Liver (tissue), 9 donors: Measurements from ENCODE around the gene NAP1L1. TPM values are rescaled to one million over a fixed set of nuclear protein-coding genes. Genes with fewer than 3 reads are reported as not detected.

Experiments used
- DNase-seq: peaks from one replicate; pipeline ENCODE4 v3.0.0-alpha.2; 2017; ENCODE audit warnings: low spot score
- H3K27ac ChIP-seq, 2 donors: one replicate each; pipeline ENCODE4 v1.7.0; 2013; ENCODE audit warnings: inconsistent platforms in 2 of 2, low read length in 2 of 2, control low read depth in 1 of 2, low read depth in 1 of 2, mild to moderate bottlenecking in 1 of 2
- H3K27me3 ChIP-seq, 4 donors: one replicate each; pipeline versions ENCODE4 v1.6.1 to v1.7.0; 2013; ENCODE audit warnings: low read length in 3 of 4, inconsistent platforms in 1 of 4, mild to moderate bottlenecking in 1 of 4, moderate library complexity in 1 of 4; ENCODE audit not compliant: control insufficient read depth in 4 of 4, insufficient read depth in 4 of 4
- H3K36me3 ChIP-seq, 4 donors: one replicate each; pipeline versions ENCODE4 v1.6.1 to v1.7.0; 2013; ENCODE audit warnings: low read length in 3 of 4, mild to moderate bottlenecking in 3 of 4, low read depth in 1 of 4, moderate library complexity in 1 of 4; ENCODE audit not compliant: control insufficient read depth in 4 of 4, insufficient read depth in 3 of 4
- H3K4me1 ChIP-seq, 4 donors: one replicate each; pipeline versions ENCODE4 v1.6.1 to v1.7.0; 2013; ENCODE audit warnings: low read length in 3 of 4, mild to moderate bottlenecking in 3 of 4, moderate library complexity in 1 of 4; ENCODE audit not compliant: control insufficient read depth in 4 of 4, insufficient read depth in 4 of 4
- H3K4me3 ChIP-seq, 3 donors: one replicate each; pipeline versions ENCODE4 v1.6.1 to v1.7.0; 2013; ENCODE audit warnings: low read length in 3 of 3, control low read depth in 1 of 3, low read depth in 1 of 3, mild to moderate bottlenecking in 1 of 3
- H3K9ac ChIP-seq, 2 donors: one replicate each; pipeline ENCODE4 v1.7.0; 2013; ENCODE audit warnings: low read length in 2 of 2, mild to moderate bottlenecking in 2 of 2, moderate library complexity in 2 of 2, control low read depth in 1 of 2, low read depth in 1 of 2
- H3K9me3 ChIP-seq, 4 donors: one replicate each; pipeline versions ENCODE4 v1.6.1 to v1.7.0; 2013; ENCODE audit warnings: low read length in 3 of 4; ENCODE audit not compliant: control insufficient read depth in 4 of 4
- EGR1 ChIP-seq, 2 donors: IDR thresholded peaks; 2 replicates each; pipeline ENCODE4 v1.6.1; 2016 to 2018; ENCODE audit warnings: antibody characterized with exemption in 2 of 2, low read depth in 2 of 2
- FOXA1 ChIP-seq: IDR thresholded peaks from 2 replicates; pipeline ENCODE4 v1.6.1; 2016; ENCODE audit warnings: antibody characterized with exemption
- FOXA2 ChIP-seq: IDR thresholded peaks from 2 replicates; pipeline ENCODE4 v1.6.1; 2016; ENCODE audit warnings: antibody characterized with exemption
- GABPA ChIP-seq, 2 donors: IDR thresholded peaks in 1 of 2; conservative IDR thresholded peaks in 1 of 2; 2 replicates each; pipeline ENCODE4 v1.6.1; 2016; ENCODE audit warnings: antibody characterized with exemption in 2 of 2, mild to moderate bottlenecking in 1 of 2, moderate library complexity in 1 of 2
- HNF4A ChIP-seq, 2 donors: conservative IDR thresholded peaks; 2 replicates each; pipeline ENCODE4 v1.6.1; 2016; ENCODE audit warnings: antibody characterized with exemption in 2 of 2, mild to moderate bottlenecking in 2 of 2
- HNF4G ChIP-seq: IDR thresholded peaks from 2 replicates; pipeline ENCODE4 v1.6.1; 2016; ENCODE audit warnings: antibody characterized with exemption
- JUND ChIP-seq, 2 donors: IDR thresholded peaks; 2 replicates each; pipeline ENCODE4 v1.6.1; 2016; ENCODE audit warnings: antibody characterized with exemption in 2 of 2
- NR2F2 ChIP-seq: IDR thresholded peaks from 2 replicates; pipeline ENCODE4 v1.6.1; 2016; ENCODE audit warnings: antibody characterized with exemption
- RAD21 ChIP-seq, 2 donors: IDR thresholded peaks; 2 replicates each; pipeline ENCODE4 v1.6.1; 2016; ENCODE audit warnings: antibody characterized with exemption in 2 of 2, mild to moderate bottlenecking in 2 of 2
- RXRA ChIP-seq, 2 donors: IDR thresholded peaks; 2 replicates each; pipeline ENCODE4 v1.6.1; 2017 to 2018; ENCODE audit warnings: antibody characterized with exemption in 2 of 2, mild to moderate bottlenecking in 1 of 2
- SP1 ChIP-seq: IDR thresholded peaks from 2 replicates; pipeline ENCODE4 v1.6.1; 2018; ENCODE audit warnings: antibody characterized with exemption, mild to moderate bottlenecking
- TAF1 ChIP-seq: conservative IDR thresholded peaks from 2 replicates; pipeline ENCODE4 v1.6.1; 2016; ENCODE audit warnings: antibody characterized with exemption, mild to moderate bottlenecking
- YY1 ChIP-seq: IDR thresholded peaks from 2 replicates; pipeline ENCODE4 v1.6.1; 2016; ENCODE audit warnings: antibody characterized with exemption, mild to moderate bottlenecking
- WGBS: extraction: QIAGEN DNeasy Blood & Tissue Kit; methylation state at CpG from one replicate; pipeline ENCODE4 v1.1.7; 2013; 5-methylcytosine and 5-hydroxymethylcytosine counted together
- polyA plus RNA-seq, 2 donors: library from polyadenylated mRNA; stranded (reverse) in 1 of 2; unstranded in 1 of 2; fragments of 200-250 nt in 1 of 2; fragments of >200 nt in 1 of 2; fragmentation: Nextera tagmentation in 1 of 2; extraction: Ambion mirVana in 1 of 2; gene quantifications; one replicate each; pipeline versions ENCODE4 v1.2.1 to v1.2.3, GENCODE V29; 2013 to 2015
- total RNA-seq, 2 donors: library from RNA; depleted of rRNA; stranded (reverse); fragments of >200 nt; gene quantifications; one replicate each; pipeline ENCODE4 v1.2.3, GENCODE V29; 2014
- TF ChIP-seq, protein P1 (sequence below): IDR thresholded peaks from 2 replicates; pipeline ENCODE4 v1.6.1; 2016; ENCODE audit warnings: antibody characterized with exemption, mild to moderate bottlenecking
- TF ChIP-seq, protein P2 (sequence below): IDR thresholded peaks from 2 replicates; pipeline ENCODE4 v1.6.1; 2016; ENCODE audit warnings: antibody characterized with exemption
- TF ChIP-seq, protein P3 (sequence below): fragments of 150-350 bp; IDR thresholded peaks from 2 replicates; pipeline ENCODE4 v1.5.1; 2017; ENCODE audit warnings: improper control_type of control experiment, low read depth, low read length; ENCODE audit not compliant: missing input control
- TF ChIP-seq, protein P4 (sequence below): IDR thresholded peaks from 2 replicates; pipeline ENCODE4 v1.6.1; 2016; ENCODE audit warnings: antibody characterized with exemption
- TF ChIP-seq, protein P5 (sequence below): IDR thresholded peaks from 2 replicates; pipeline ENCODE4 v1.6.1; 2016; ENCODE audit warnings: antibody characterized with exemption
- donor health status: healthy.
- donor health status: healthy.
- donor health status: healthy.
- donor health status: healthy.
- donor health status: healthy.

Gene NAP1L1
- total and polyA plus RNA-seq, 4 donors = 36.6 to 74.7 (median 42.4) TPM

DNA sequence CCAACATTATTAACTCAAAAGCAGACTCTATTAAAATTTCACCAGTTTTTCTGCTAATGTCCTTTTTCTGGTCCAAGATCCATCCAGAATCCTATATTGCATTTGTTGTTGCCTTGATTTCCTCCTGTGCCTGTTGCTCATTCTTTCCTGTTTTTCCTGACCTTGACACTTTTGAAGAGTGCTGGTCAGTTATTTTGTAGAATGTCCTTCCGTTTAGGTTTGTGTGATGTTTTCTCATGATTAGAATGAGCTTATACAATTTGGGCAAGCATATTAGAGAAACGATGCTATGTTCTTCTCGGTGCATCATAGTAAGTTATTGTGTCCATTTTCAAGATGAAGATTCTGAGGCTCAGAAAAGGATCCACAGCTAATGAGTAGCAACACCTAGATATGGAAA lies 86.8 kb downstream of the NAP1L1 start:
- H3K36me3 ChIP-seq = no peaks in the 10 kb centered on the region
- no peaks in the 10 kb centered on the region for H3K9me3 ChIP-seq
- TF ChIP-seq YY1 (no peak), FOXA1 (no peak), FOXA2 (no peak)
- no peak for DNase-seq
- WGBS = 85% methylated on average over 3 of the region's 3 CpGs
- no peak overlapping the region for H3K9ac ChIP-seq
- H3K4me3 ChIP-seq = no peak overlapping the region
- no peak overlapping the region for H3K27ac ChIP-seq
- no peaks in the 10 kb centered on the region for H3K27me3 ChIP-seq
- H3K4me1 ChIP-seq = peaks cover 0 to 1% (median 0%) of the 10 kb centered on the region in 4 donors

DNA sequence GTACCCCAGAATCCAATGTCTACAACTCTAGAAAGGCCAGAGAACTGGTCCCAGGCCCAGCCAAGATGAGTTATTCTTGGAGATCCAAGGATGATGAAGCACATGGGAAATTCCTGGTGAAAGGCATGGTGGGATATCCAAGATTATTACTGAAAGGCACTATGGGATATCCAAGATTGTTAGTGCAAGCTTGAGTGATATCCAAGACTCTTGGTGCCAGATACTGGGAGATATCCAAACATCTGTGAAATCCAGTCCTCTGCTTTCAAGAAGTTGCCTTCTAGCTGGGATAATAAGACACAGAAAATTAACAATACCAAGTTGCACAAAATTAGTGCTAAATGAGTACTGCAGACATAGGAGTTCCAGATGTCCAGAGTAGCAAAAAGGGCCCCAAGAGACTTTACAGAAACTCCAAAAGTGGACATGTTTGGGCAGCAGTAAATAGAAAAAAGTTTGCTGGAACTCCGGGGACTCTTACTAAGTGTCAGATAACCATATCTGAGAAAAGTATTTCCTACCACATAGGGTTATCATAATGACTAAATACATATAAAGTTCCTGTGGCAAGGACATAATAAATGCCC lies 87.5 kb downstream of the NAP1L1 start:
- Histone ChIP-seq H3K27me3 (no peaks in the 10 kb centered on the region), H3K36me3 (no peaks in the 10 kb centered on the region), H3K4me3 (no peak overlapping the region), H3K4me1 (peaks cover 0 to 1% (median 0%) of the 10 kb centered on the region in 4 donors), H3K27ac (no peak overlapping the region), H3K9ac (no peak overlapping the region), H3K9me3 (no peaks in the 10 kb centered on the region)
- TF ChIP-seq NR2F2 (no peak), EGR1 (IDR thresholded peaks at IDR 0.05; ENCODE audit: low read depth in 2 of 2) (no peak), SP1 (no peak), TAF1 (no peak), HNF4G (no peak), FOXA1 (no peak), RXRA (IDR thresholded peaks at IDR 0.05) (no peak), GABPA (IDR thresholded peaks at IDR 0.05 in 1 of 2, conservative IDR thresholded peaks at IDR 0.05 in 1 of 2) (no peak), JUND (IDR thresholded peaks at IDR 0.05) (no peak), FOXA2 (no peak), YY1 (no peak), RAD21 (IDR thresholded peaks at IDR 0.05) (no peak), HNF4A (conservative IDR thresholded peaks at IDR 0.05) (no peak)
- TF ChIP-seq, protein P1, sequence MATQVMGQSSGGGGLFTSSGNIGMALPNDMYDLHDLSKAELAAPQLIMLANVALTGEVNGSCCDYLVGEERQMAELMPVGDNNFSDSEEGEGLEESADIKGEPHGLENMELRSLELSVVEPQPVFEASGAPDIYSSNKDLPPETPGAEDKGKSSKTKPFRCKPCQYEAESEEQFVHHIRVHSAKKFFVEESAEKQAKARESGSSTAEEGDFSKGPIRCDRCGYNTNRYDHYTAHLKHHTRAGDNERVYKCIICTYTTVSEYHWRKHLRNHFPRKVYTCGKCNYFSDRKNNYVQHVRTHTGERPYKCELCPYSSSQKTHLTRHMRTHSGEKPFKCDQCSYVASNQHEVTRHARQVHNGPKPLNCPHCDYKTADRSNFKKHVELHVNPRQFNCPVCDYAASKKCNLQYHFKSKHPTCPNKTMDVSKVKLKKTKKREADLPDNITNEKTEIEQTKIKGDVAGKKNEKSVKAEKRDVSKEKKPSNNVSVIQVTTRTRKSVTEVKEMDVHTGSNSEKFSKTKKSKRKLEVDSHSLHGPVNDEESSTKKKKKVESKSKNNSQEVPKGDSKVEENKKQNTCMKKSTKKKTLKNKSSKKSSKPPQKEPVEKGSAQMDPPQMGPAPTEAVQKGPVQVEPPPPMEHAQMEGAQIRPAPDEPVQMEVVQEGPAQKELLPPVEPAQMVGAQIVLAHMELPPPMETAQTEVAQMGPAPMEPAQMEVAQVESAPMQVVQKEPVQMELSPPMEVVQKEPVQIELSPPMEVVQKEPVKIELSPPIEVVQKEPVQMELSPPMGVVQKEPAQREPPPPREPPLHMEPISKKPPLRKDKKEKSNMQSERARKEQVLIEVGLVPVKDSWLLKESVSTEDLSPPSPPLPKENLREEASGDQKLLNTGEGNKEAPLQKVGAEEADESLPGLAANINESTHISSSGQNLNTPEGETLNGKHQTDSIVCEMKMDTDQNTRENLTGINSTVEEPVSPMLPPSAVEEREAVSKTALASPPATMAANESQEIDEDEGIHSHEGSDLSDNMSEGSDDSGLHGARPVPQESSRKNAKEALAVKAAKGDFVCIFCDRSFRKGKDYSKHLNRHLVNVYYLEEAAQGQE = no peak
- TF ChIP-seq, protein P2, sequence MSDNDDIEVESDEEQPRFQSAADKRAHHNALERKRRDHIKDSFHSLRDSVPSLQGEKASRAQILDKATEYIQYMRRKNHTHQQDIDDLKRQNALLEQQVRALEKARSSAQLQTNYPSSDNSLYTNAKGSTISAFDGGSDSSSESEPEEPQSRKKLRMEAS = no peak
- TF ChIP-seq, protein P3, sequence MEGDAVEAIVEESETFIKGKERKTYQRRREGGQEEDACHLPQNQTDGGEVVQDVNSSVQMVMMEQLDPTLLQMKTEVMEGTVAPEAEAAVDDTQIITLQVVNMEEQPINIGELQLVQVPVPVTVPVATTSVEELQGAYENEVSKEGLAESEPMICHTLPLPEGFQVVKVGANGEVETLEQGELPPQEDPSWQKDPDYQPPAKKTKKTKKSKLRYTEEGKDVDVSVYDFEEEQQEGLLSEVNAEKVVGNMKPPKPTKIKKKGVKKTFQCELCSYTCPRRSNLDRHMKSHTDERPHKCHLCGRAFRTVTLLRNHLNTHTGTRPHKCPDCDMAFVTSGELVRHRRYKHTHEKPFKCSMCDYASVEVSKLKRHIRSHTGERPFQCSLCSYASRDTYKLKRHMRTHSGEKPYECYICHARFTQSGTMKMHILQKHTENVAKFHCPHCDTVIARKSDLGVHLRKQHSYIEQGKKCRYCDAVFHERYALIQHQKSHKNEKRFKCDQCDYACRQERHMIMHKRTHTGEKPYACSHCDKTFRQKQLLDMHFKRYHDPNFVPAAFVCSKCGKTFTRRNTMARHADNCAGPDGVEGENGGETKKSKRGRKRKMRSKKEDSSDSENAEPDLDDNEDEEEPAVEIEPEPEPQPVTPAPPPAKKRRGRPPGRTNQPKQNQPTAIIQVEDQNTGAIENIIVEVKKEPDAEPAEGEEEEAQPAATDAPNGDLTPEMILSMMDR = no peak
- TF ChIP-seq, protein P4, sequence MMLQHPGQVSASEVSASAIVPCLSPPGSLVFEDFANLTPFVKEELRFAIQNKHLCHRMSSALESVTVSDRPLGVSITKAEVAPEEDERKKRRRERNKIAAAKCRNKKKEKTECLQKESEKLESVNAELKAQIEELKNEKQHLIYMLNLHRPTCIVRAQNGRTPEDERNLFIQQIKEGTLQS = no peak
- TF ChIP-seq, protein P5, sequence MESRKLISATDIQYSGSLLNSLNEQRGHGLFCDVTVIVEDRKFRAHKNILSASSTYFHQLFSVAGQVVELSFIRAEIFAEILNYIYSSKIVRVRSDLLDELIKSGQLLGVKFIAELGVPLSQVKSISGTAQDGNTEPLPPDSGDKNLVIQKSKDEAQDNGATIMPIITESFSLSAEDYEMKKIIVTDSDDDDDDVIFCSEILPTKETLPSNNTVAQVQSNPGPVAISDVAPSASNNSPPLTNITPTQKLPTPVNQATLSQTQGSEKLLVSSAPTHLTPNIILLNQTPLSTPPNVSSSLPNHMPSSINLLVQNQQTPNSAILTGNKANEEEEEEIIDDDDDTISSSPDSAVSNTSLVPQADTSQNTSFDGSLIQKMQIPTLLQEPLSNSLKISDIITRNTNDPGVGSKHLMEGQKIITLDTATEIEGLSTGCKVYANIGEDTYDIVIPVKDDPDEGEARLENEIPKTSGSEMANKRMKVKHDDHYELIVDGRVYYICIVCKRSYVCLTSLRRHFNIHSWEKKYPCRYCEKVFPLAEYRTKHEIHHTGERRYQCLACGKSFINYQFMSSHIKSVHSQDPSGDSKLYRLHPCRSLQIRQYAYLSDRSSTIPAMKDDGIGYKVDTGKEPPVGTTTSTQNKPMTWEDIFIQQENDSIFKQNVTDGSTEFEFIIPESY = no peak
- WGBS = 65% methylated on average over 1 of the region's 1 CpG
- no peak for DNase-seq
